HG02840 (cell line): Measurements from ENCODE around the gene TRIM33.

ENCODE experiments used
- ATAC-seq: cut with Tn5 transposase; IDR thresholded peaks from one replicate; pipeline ENCODE4 v1.9.1; 2021; ENCODE audit warnings: mild to moderate bottlenecking, moderate library complexity, moderate number of reproducible peaks; ENCODE audit not compliant: unreplicated experiment, low FRiP score

TRIM33 gene

DNA sequence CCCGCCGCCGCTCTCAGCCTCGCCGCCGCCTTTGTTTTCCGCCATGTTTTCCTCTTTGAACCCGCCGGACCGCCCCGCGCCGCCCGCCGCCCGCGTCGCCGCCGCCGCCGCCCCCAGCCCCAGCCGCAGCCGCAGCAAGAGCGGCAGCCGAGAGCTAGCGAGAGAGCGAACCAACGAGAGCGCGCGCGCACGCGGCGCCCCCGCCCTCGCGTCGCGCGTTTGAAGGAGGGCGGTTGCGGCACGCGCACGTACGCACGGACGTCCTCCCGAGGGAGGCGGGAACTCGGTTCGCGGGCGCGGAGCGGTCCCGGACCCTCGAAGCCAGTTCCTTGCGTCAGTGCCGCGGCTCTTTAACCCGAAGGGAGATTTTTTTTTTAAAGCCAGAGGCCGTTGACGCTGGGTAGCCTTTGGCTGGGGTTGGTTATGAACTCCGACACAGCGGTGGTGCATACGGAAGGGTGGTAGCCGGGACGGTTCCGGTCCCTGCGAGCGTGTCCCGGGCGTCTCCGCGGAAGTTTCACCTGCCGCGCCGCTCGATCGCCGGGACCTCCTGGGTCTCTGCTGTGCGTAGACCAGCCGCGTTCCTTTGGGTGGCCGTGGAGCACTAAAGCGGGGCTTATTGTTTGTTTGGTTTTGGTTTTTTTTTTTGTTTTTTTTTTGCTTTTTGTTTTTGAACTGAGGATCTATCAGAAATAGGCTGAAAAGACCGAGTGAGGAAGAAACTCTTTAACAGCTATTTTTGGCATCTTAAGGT lies at the start of gene TRIM33:
TSS of gene TRIM33 (minus strand) at position 172 of the 754 bp plus-strand sequence. CDS start at position 45, 127 bp downstream.
- peak; percentile 78 for ATAC-seq

GRCh38 chr1:114559356-114559755 lies 48.4 kb upstream of the TRIM33 start:
- no peak for ATAC-seq

- no peak for ATAC-seq
Observed at GRCh38 chr1:114558544-114558943, 47.5 kb upstream of the TRIM33 start.

DNA sequence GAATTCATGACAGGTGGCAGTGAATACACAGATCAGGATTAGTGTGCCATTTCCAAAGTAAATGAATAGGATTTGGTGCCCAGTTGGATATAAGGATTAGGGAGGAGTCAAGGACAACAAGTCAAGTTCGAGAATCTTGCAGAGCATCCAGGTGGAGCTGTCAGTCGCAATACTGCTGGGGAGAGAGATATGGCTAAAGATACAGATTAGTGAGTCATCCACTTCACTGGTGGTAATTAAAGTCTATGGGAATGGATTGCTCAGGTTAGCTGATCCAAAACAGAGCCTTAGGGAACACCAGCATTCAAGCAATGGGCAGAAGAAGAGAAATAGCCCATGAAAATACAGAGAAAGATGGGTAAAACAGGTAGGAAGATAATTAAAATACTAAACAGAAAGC lies 43.6 kb upstream of the TRIM33 start:
- no peak for ATAC-seq

GRCh38 chr1:114552106-114552639 lies 41.2 kb upstream of the TRIM33 start:
- ATAC-seq, result no peak

DNA sequence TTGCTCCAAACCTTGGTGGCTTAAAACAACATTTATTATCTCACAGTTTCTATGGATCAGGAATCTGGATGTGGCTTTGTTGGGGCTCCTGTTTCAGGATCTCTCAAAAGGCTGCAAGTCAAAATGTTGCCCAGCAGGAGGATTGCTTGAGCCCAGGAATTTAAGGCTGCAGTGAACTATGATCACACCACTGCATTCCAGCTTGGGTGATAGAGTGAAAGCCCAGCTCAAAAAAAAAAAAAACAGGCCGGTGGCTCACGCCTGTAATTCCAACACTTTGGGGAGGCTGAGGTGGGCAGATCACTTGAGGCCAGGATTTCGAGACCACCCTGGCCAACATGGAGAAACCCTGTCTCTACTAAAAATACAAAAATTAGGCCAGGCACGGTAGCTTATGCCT lies 40.4 kb upstream of the TRIM33 start:
- no peak for ATAC-seq

GRCh38 chr1:114550336-114550735 lies 39.3 kb upstream of the TRIM33 start:
- ATAC-seq, result no peak

DNA sequence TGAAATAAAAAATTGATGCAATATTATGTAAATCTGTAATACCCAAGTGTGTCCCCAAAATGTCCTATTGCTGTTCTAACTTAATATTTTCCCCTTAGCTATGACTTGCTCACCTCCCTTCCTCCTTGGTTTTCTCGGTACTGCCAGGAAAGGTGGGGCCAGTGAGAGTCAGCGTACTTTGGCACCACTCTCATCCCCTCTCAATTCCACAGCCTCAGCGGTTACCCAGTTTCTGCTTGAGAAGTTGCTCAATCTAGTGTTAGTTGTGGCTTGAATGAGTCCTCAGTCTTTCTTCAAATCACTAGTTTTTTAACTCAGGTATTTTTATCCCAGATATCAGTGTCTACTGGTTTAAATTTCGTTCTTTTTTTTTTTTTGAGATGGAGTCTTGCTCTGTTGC lies 38.1 kb upstream of the TRIM33 start:
- no peak for ATAC-seq

- ATAC-seq, result no peak
Observed at GRCh38 chr1:114547076-114547475, 36.1 kb upstream of the TRIM33 start.

DNA sequence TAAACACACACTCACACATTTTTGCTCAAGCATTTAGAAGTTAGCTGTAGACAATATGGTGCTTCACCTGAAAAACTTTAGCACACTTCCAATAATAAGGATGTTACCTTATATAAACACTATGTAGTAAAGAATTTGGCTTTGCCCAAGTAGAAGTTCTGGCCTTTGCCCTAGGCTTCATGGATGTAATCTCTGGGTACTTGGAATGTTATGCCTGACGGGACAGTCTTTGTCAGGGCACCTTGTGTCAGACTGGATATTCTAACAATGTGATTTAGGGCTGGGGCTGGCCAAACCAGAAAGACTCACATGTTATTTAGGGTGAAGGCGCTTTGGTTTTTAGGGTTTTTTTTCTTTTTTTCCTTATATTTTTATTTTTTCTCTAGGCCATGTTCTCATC lies 34.8 kb upstream of the TRIM33 start:
- no peak for ATAC-seq

GRCh38 chr1:114545315-114545714 lies 34.3 kb upstream of the TRIM33 start:
- ATAC-seq, result no peak

DNA sequence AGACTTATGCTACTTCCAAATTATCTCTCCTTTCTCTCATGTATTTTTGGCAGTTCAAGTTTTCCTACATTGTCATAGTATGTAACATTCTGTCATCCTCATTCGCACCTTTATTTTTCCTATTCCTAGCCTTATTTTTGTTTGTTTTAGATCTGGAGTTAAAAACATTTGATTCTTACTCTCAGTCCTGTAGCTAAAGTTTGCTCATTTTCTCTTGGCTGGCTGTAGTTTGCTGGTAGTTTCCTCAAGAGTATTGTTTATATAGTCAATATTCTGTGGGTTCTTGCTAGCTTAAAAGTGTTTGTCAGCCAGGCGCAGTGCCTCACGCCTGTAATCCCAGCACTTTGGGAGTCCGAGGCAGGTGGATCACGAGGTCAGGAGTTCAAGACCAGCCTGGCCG lies 29.8 kb upstream of the TRIM33 start:
- no peak for ATAC-seq

GRCh38 chr1:114540272-114540671 lies 29.3 kb upstream of the TRIM33 start:
- ATAC-seq, result no peak

DNA sequence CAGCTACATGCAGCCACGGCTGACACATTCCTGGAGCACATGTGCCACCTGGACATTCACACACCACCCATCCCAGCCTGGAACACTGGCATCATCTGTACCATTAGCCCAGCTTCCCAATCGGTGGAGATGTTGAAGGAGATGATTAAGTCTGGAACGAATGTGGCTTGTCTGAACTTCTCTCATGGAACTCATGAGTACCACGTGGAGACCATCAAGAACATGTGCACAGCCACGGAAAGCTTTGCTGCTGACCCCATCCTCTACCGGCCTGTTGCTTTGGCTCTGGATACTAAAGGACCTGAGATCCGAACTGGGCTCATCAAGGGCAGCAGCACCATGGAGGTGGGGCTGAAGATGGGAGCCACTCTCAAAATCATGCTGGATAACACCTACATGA lies 25.0 kb upstream of the TRIM33 start:
- no peak for ATAC-seq

DNA sequence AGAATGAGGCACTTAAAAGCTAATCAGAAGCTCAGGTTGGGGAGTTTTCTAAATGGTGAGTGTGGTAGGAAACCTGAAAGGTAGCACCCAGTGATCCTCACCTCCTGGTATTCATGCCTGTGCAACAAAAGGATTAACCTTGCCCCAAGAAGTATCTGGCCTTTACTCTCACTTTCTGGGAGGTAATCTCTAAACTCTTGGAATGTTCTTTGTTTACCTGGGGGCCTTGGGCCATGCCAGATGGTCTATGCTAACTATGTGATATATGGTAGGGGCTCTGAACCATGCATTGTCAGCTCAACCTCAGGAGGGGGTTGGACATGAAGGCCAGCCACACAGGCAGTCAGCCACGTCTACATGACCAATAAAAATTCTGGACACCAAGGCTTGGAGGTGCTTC lies 24.4 kb upstream of the TRIM33 start:
- ATAC-seq, result no peak

GRCh38 chr1:114531094-114531493 lies 20.1 kb upstream of the TRIM33 start:
- no peak for ATAC-seq

DNA sequence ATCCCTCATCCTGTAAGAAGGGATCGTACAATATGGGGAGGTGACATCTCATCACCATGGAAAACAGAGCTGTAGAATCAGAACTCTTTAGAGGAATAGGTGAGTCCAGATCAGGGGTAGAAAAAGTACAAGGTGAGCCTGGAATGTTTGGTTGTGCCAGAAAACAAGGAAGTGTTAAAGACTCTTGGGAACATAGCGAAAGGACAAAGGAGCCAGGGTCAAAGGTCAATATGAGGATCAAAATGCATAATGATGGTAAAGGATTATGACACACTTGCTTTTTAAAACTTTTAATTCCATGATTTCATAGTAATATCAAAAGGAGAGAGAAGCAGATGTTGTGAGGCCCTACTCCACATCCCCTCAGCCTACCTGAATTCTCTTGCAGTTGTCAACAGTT lies 19.2 kb upstream of the TRIM33 start:
- no peak for ATAC-seq

- no peak for ATAC-seq
Observed at GRCh38 chr1:114524944-114525343, 13.9 kb upstream of the TRIM33 start.

GRCh38 chr1:114522264-114522575 lies 11.2 kb upstream of the TRIM33 start:
- no peak for ATAC-seq

GRCh38 chr1:114521396-114522263 lies 10.6 kb upstream of the TRIM33 start:
- ATAC-seq, result no peak

- no peak for ATAC-seq
Observed at GRCh38 chr1:114517348-114517747, 6.3 kb upstream of the TRIM33 start.
